Erythroblast (primary cell): ENCODE results near the gene C3orf52.

ENCODE experiments used
- GATA1 ChIP-seq: IDR thresholded peaks from 2 replicates; pipeline ENCODE4 v1.6.1; 2011; ENCODE audit warnings: low read depth, mild to moderate bottlenecking, control low read depth, low read length, moderate library complexity
- POLR2A ChIP-seq: IDR thresholded peaks from 2 replicates; pipeline ENCODE4 v1.6.1; 2011; ENCODE audit warnings: mild to moderate bottlenecking, low read length

- TF ChIP-seq POLR2A (no peak), GATA1 (no peak)
Measured at GRCh38 chr3:112046599-112046998, 39.6 kb upstream of the C3orf52 start.
